HCT116 (cell line): ENCODE results near the gene UBAC2. TPM values are rescaled to one million over a fixed set of nuclear protein-coding genes. Genes with fewer than 3 reads are reported as not detected.

Experiments used
- ATAC-seq: fragments of 200-7000 bp; cut with Tn5 transposase; 2 replicates; pipeline ENCODE4 v1.9.1; 2020; ENCODE audit warnings: mild to moderate bottlenecking, moderate library complexity
- BruUV-seq: library from RNA; stranded (reverse); fragments of 400-500 nt; replicated peaks from 2 replicates; lab custom pipeline; 2021; lab: Mats Ljungman, UMichigan
- CTCF ChIA-PET: fragments of 300-600 bp; sonication (Branson Sonifier 250); formaldehyde crosslinking; loops from one replicate; lab custom pipeline; 2021; ENCODE audit warnings: antibody characterized with exemption; lab: Charles Lee
- POLR2A ChIA-PET: fragments of 300-600, 350-600 bp; sonication (Branson Sonifier 250); formaldehyde crosslinking; loops from one replicate; lab custom pipeline; 2021; ENCODE audit warnings: antibody characterized with exemption; lab: Charles Lee
- RAD21 ChIA-PET, 2 experiments: fragments of 300-600 bp; sonication (Branson Sonifier 250); formaldehyde crosslinking; loops; one replicate each; lab custom pipeline; 2023; ENCODE audit warnings: low total read pairs in 2 of 2; ENCODE audit not compliant: uncharacterized antibody in 2 of 2, unreplicated experiment in 2 of 2, low non-redundant PET in 1 of 2; lab: Charles Lee
- DNase-seq: peaks from one replicate; pipeline ENCODE4 v3.0.0-alpha.2; 2010; ENCODE audit warnings: low read depth, low spot score
- H2AFZ ChIP-seq: fragments of 200-600 bp; shearing (Covaris generic), sonication (generic); 2 replicates; pipeline ENCODE4 v1.6.1; 2017; ENCODE audit warnings: low read depth, mixed run types, mixed read lengths, antibody characterized with exemption, low read length; ENCODE audit not compliant: poor library complexity, severe bottlenecking
- H3K27ac ChIP-seq: 2 replicates; pipeline ENCODE4 v1.5.1; 2012; ENCODE audit warnings: low read depth, low read length
- H3K27me3 ChIP-seq: fragments of 200-600 bp; sonication (generic); 2 replicates; pipeline ENCODE4 v1.6.1; 2016; ENCODE audit warnings: mixed run types, low read length, mixed read lengths; ENCODE audit not compliant: insufficient read depth
- H3K36me3 ChIP-seq, 2 experiments: fragments of 200-500 bp in 1 of 2; fragments of 200-600 bp in 1 of 2; sonication (Bioruptor generic) in 1 of 2; sonication (generic) in 1 of 2; 2 replicates each; pipeline versions ENCODE4 v1.5.1 to v1.6.1; 2014 to 2016; ENCODE audit warnings: low read length in 2 of 2, inconsistent platforms in 1 of 2, mixed read lengths in 1 of 2, mixed run types in 1 of 2; ENCODE audit not compliant: insufficient read depth in 2 of 2, control insufficient read depth in 1 of 2
- H3K4me1 ChIP-seq, 2 experiments: fragments of 200-600 bp in 1 of 2; sonication (generic) in 1 of 2; 2 replicates each; pipeline versions ENCODE4 v1.5.1 to v1.6.1; 2012 to 2017; ENCODE audit warnings: low read length in 2 of 2, inconsistent platforms in 1 of 2, mild to moderate bottlenecking in 1 of 2, mixed read lengths in 1 of 2, mixed run types in 1 of 2, moderate library complexity in 1 of 2; ENCODE audit not compliant: insufficient read depth in 2 of 2, control insufficient read depth in 1 of 2
- H3K4me2 ChIP-seq: fragments of 200-600 bp; sonication (generic); 2 replicates; pipeline ENCODE4 v1.6.1; 2017; ENCODE audit warnings: mixed run types, low read length, mixed read lengths
- H3K4me3 ChIP-seq, 2 experiments: fragments of 200-600 bp in 1 of 2; sonication (generic) in 1 of 2; replicated peaks in 1 of 2; 2 replicates each; pipeline ENCODE4 v1.5.1; 2011 to 2016; ENCODE audit warnings: low read length in 2 of 2, control low read depth in 1 of 2, low read depth in 1 of 2, mild to moderate bottlenecking in 1 of 2, mixed read lengths in 1 of 2, mixed run types in 1 of 2
- H3K79me2 ChIP-seq: fragments of 200-600 bp; sonication (generic); 2 replicates; pipeline ENCODE4 v1.6.1; 2017; ENCODE audit warnings: mild to moderate bottlenecking, mixed run types, low read length, moderate library complexity, mixed read lengths; ENCODE audit not compliant: insufficient read depth
- H3K9ac ChIP-seq: fragments of 200-600 bp; sonication (generic); 2 replicates; pipeline ENCODE4 v1.6.1; 2016; ENCODE audit warnings: low read length, mixed read lengths
- H3K9me2 ChIP-seq: fragments of 200-600 bp; sonication (generic), shearing (Covaris generic); 2 replicates; pipeline ENCODE4 v1.6.1; 2017; ENCODE audit warnings: mixed run types, mild to moderate bottlenecking, moderate library complexity; ENCODE audit not compliant: insufficient read depth
- H3K9me3 ChIP-seq, 2 experiments: fragments of 200-500 bp in 1 of 2; fragments of 200-600 bp in 1 of 2; sonication (Bioruptor generic) in 1 of 2; sonication (generic) in 1 of 2; 2 replicates each; pipeline ENCODE4 v1.6.1; 2014 to 2017; ENCODE audit warnings: low read length in 2 of 2, mixed read lengths in 2 of 2, inconsistent platforms in 1 of 2, low read depth in 1 of 2, mild to moderate bottlenecking in 1 of 2, mixed run types in 1 of 2, moderate library complexity in 1 of 2; ENCODE audit not compliant: control insufficient read depth in 1 of 2, insufficient read depth in 1 of 2
- H4K20me1 ChIP-seq: fragments of 200-600 bp; sonication (generic), shearing (Covaris generic); 2 replicates; pipeline ENCODE4 v1.6.1; 2017; ENCODE audit warnings: mixed run types, mild to moderate bottlenecking, moderate library complexity; ENCODE audit not compliant: insufficient read depth
- CEBPB ChIP-seq: IDR thresholded peaks from 2 replicates; pipeline ENCODE4 v1.6.1; 2012; ENCODE audit warnings: low read depth
- EZH2 ChIP-seq: fragments of 200-600 bp; sonication (generic); IDR thresholded peaks from 2 replicates; pipeline ENCODE4 v1.6.1; 2017; ENCODE audit warnings: antibody characterized with exemption, mixed run types
- JUND ChIP-seq: IDR thresholded peaks from 2 replicates; pipeline ENCODE4 v1.6.1; 2012
- POLR2AphosphoS5 ChIP-seq: IDR thresholded peaks from 2 replicates; pipeline ENCODE4 v1.6.1; 2011; ENCODE audit warnings: mild to moderate bottlenecking, low read depth, low read length, moderate library complexity
- RAD21 ChIP-seq: IDR thresholded peaks from 2 replicates; pipeline ENCODE4 v1.6.1; 2012; ENCODE audit warnings: low read depth, mild to moderate bottlenecking
- SRF ChIP-seq: IDR thresholded peaks from 2 replicates; pipeline ENCODE4 v1.6.1; 2012; ENCODE audit warnings: low read depth
- YY1 ChIP-seq: IDR thresholded peaks from 2 replicates; pipeline ENCODE4 v1.6.1; 2011; ENCODE audit warnings: low read length, low read depth, moderate library complexity, mild to moderate bottlenecking; ENCODE audit not compliant: insufficient replicate concordance; ENCODE audit errors: extremely low read depth
- ZFX ChIP-seq: fragments of 450-650 bp; IDR thresholded peaks from 2 replicates; pipeline ENCODE4 v1.6.1; 2017
- intact Hi-C: fragments of 100-400 bp; cut with micrococcal nuclease; formaldehyde crosslinking; loops from 2 replicates; pipeline ENCODE4 v1.10.0; 2022
- total RNA-seq: library from RNA; stranded (reverse); gene quantifications from one replicate; pipeline ENCODE4 v1.2.1, GENCODE V29; 2021; ENCODE audit not compliant: unreplicated experiment
- TF ChIP-seq, protein P1 (sequence below): IDR thresholded peaks from 2 replicates; pipeline ENCODE4 v1.6.1; 2012
- TF ChIP-seq, protein P2 (sequence below): IDR thresholded peaks from 2 replicates; pipeline ENCODE4 v1.6.1; 2011; ENCODE audit warnings: mild to moderate bottlenecking, low read length, moderate library complexity; ENCODE audit not compliant: insufficient replicate concordance; ENCODE audit errors: extremely low read depth

The UBAC2 gene
- total RNA-seq, 1 experiment from 2014 or later: 67.4 TPM

DNA sequence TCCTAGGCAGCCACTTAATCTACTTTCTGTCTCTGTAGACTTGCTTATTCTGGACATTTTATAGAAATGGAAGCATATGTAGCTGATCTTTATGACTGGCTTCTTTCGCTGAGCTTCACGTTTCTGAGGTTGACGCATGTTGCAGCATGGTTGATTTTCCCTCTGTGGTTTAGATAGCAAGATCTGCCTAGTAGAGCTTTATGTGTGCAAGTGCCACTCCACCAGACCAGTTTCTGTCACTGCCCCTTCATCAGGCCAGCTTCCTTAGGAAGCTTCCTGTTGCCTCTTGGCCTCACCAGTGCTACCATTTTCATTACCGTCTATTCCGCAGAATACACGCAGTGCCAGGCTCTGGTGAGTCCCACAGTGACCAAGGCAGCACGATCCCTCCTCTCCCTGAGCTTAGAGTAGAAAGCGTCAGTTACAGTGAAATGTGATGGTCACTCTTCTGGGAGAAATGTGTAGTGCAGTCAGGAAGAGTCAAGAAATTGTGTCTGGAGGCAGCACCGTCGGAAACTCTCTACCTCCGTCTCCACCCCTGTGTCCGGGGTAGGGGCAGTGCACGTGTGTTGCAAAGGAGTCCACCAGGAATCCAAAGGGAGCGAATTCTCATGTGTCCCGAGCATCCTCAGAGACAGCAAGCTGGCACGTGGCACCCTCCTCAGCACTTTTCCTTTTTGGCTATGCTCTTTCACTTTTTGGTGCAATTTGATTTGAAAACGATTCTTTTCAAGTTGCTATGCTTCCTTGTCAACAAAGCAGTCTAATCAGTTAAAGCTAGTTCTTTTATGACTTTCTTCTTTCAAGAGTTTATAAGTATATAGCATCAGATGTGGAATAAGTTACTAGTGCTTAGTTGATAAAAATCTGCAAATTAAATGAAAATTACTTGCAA, 151.9 kb downstream of the UBAC2 start:
- no peak for ATAC-seq
- H2AFZ ChIP-seq: no peak overlapping the region
- no peak overlapping the region for H3K9ac ChIP-seq
- H3K79me2 ChIP-seq: no peaks in the 10 kb centered on the region
- H3K9me3 ChIP-seq: no peaks in the 10 kb centered on the region
- no TSS peak for BruUV-seq
- DNase-seq: no peak
- H3K4me2 ChIP-seq: no peak overlapping the region
- CTCF ChIA-PET: no interaction called here
- POLR2A ChIA-PET: interaction anchor here (0.5 kb wide), 1 partner anchor 15 kb away, joined by 3 read pairs; no protein-coding TSS in a partner anchor
- H3K4me3 ChIP-seq: no peak overlapping the region
- no peak for TF ChIP-seq POLR2AphosphoS5
- TF ChIP-seq EZH2: no peak
- TF ChIP-seq, protein P1, sequence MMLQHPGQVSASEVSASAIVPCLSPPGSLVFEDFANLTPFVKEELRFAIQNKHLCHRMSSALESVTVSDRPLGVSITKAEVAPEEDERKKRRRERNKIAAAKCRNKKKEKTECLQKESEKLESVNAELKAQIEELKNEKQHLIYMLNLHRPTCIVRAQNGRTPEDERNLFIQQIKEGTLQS: no peak
- TF ChIP-seq CEBPB: no peak
- TF ChIP-seq JUND: no peak
- no peak for TF ChIP-seq SRF
- TF ChIP-seq ZFX: no peak
- no peak for TF ChIP-seq YY1
- no peak for TF ChIP-seq RAD21
- TF ChIP-seq, protein P2, sequence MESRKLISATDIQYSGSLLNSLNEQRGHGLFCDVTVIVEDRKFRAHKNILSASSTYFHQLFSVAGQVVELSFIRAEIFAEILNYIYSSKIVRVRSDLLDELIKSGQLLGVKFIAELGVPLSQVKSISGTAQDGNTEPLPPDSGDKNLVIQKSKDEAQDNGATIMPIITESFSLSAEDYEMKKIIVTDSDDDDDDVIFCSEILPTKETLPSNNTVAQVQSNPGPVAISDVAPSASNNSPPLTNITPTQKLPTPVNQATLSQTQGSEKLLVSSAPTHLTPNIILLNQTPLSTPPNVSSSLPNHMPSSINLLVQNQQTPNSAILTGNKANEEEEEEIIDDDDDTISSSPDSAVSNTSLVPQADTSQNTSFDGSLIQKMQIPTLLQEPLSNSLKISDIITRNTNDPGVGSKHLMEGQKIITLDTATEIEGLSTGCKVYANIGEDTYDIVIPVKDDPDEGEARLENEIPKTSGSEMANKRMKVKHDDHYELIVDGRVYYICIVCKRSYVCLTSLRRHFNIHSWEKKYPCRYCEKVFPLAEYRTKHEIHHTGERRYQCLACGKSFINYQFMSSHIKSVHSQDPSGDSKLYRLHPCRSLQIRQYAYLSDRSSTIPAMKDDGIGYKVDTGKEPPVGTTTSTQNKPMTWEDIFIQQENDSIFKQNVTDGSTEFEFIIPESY: no peak
- no peaks in the 10 kb centered on the region for H3K27me3 ChIP-seq
- no peak overlapping the region for H3K27ac ChIP-seq
- intact Hi-C loops: no loop called here
- H3K4me1 ChIP-seq: no peaks in the 10 kb centered on the region
- RAD21 ChIA-PET: interaction anchor here in 1 of 2 experiments (0.6 kb wide), 1 partner anchor 35 kb away, joined by 3 read pairs; no protein-coding TSS in a partner anchor
- no peaks in the 10 kb centered on the region for H4K20me1 ChIP-seq
- peaks cover 2 to 12% of the 10 kb centered on the region in 2 experiments; a peak in 2 of 4 replicates for H3K36me3 ChIP-seq
- H3K9me2 ChIP-seq: no peaks in the 10 kb centered on the region
